Endothelial cell of umbilical vein (primary cell): ENCODE measurements around the gene HIKESHI. TPM values are rescaled to one million over a fixed set of nuclear protein-coding genes. Genes with fewer than 3 reads are reported as not detected.

Experiments used
- BruUV-seq: library from RNA; stranded (reverse); fragments of 400-500 nt; replicated peaks from 2 replicates; lab custom pipeline; 2021; lab: Mats Ljungman, UMichigan
- CTCF ChIA-PET: fragments of 300-600, 350-600 bp; sonication (Branson Sonifier 250); formaldehyde crosslinking; loops from one replicate; lab custom pipeline; 2021; ENCODE audit warnings: antibody characterized with exemption, inconsistent platforms; lab: Charles Lee
- POLR2A ChIA-PET: fragments of 300-600, 350-600 bp; sonication (Branson Sonifier 250); formaldehyde crosslinking; loops from one replicate; lab custom pipeline; 2021; ENCODE audit warnings: antibody characterized with exemption, inconsistent platforms; lab: Charles Lee
- DNase-seq: peaks from one replicate; pipeline ENCODE4 v3.0.0-alpha.2; 2011; ENCODE audit warnings: low read depth, low spot score
- FAIRE-seq: peaks from 2 replicates; lab custom pipeline; 2011; peaks lifted over from hg19 to GRCh38; lab: Jason Lieb, UNC
- H2AFZ ChIP-seq: 2 replicates; pipeline ENCODE4 v1.6.0; 2012; ENCODE audit warnings: low read depth, low read length, control low read depth, inconsistent platforms
- H3K27ac ChIP-seq: 2 replicates; pipeline ENCODE4 v1.5.1; 2011; ENCODE audit warnings: low read depth, mild to moderate bottlenecking, control low read depth, low read length, moderate library complexity; ENCODE audit not compliant: insufficient read depth
- H3K27me3 ChIP-seq, 2 experiments: 2 replicates each; pipeline versions ENCODE4 v1.6.0 to v1.6.1; 2011; ENCODE audit warnings: low read length in 2 of 2, mixed read lengths in 1 of 2; ENCODE audit not compliant: control insufficient read depth in 2 of 2, insufficient read depth in 2 of 2
- H3K36me3 ChIP-seq, 2 experiments: 2 replicates in 1 of 2; 3 replicates in 1 of 2; pipeline ENCODE4 v1.5.1; 2011; ENCODE audit warnings: low read length in 2 of 2, mild to moderate bottlenecking in 1 of 2, moderate library complexity in 1 of 2; ENCODE audit not compliant: control insufficient read depth in 2 of 2, insufficient read depth in 2 of 2; ENCODE audit errors: extremely low read depth in 1 of 2
- H3K4me1 ChIP-seq: 3 replicates; pipeline ENCODE4 v1.5.1; 2011; ENCODE audit warnings: mild to moderate bottlenecking, low read length; ENCODE audit not compliant: control insufficient read depth, insufficient read depth; ENCODE audit errors: extremely low read depth
- H3K4me2 ChIP-seq: 2 replicates; pipeline ENCODE4 v1.6.1; 2011; ENCODE audit warnings: low read length, control low read depth, mixed read lengths; ENCODE audit not compliant: insufficient read depth
- H3K4me3 ChIP-seq, 3 experiments: fragments of 200-600 bp in 1 of 3; sonication (generic), shearing (Covaris generic) in 1 of 3; replicated peaks in 1 of 3; 2 replicates each; pipeline ENCODE4 v1.5.1; 2011 to 2016; ENCODE audit warnings: control low read depth in 3 of 3, low read length in 3 of 3, mild to moderate bottlenecking in 2 of 3, inconsistent platforms in 1 of 3, low read depth in 1 of 3, moderate library complexity in 1 of 3; ENCODE audit not compliant: insufficient read depth in 1 of 3
- H3K79me2 ChIP-seq: 2 replicates; pipeline ENCODE4 v1.6.0; 2012; ENCODE audit warnings: low read length, inconsistent platforms; ENCODE audit not compliant: control insufficient read depth, insufficient read depth
- H3K9ac ChIP-seq: replicated peaks from 2 replicates; pipeline ENCODE3; 2011; ENCODE audit warnings: low read length, control low read depth; ENCODE audit not compliant: insufficient read depth; ENCODE audit errors: extremely low read depth
- H3K9me1 ChIP-seq: replicated peaks from 3 replicates; pipeline ENCODE4 v1.6.0; 2011; ENCODE audit warnings: mild to moderate bottlenecking, low read length; ENCODE audit not compliant: control insufficient read depth, insufficient read depth; ENCODE audit errors: extremely low read depth
- H3K9me3 ChIP-seq: replicated peaks from 2 replicates; pipeline ENCODE4 v1.5.1; 2012; ENCODE audit warnings: low read length, inconsistent platforms; ENCODE audit not compliant: control insufficient read depth, insufficient read depth
- H4K20me1 ChIP-seq: replicated peaks from 2 replicates; pipeline ENCODE3; 2011; ENCODE audit warnings: mild to moderate bottlenecking, low read length; ENCODE audit not compliant: control insufficient read depth, insufficient read depth; ENCODE audit errors: extremely low read depth
- EZH2 ChIP-seq: IDR thresholded peaks from 2 replicates; pipeline ENCODE4 v1.6.1; 2012; ENCODE audit warnings: borderline replicate concordance, low read depth, mild to moderate bottlenecking, moderate library complexity, low read length, inconsistent platforms; ENCODE audit not compliant: severe bottlenecking
- FOS ChIP-seq: IDR thresholded peaks from 2 replicates; pipeline ENCODE4 v1.6.1; 2011; ENCODE audit warnings: mild to moderate bottlenecking, low read length, moderate library complexity, borderline replicate concordance; ENCODE audit not compliant: insufficient read depth
- GATA2 ChIP-seq: IDR thresholded peaks from 2 replicates; pipeline ENCODE4 v1.7.0; 2011; ENCODE audit warnings: low read depth, mild to moderate bottlenecking, moderate library complexity, mixed read lengths, low read length; ENCODE audit not compliant: insufficient read length, insufficient read depth
- JUN ChIP-seq: IDR thresholded peaks from 2 replicates; pipeline ENCODE4 v1.6.1; 2011; ENCODE audit warnings: borderline replicate concordance, low read depth; ENCODE audit not compliant: insufficient read length, insufficient read depth
- MYC ChIP-seq: IDR thresholded peaks from one replicate; pipeline ENCODE4 v1.6.1; 2011; ENCODE audit warnings: mild to moderate bottlenecking, low read depth, low read length
- POLR2A ChIP-seq: IDR thresholded peaks from 2 replicates; pipeline ENCODE4 v1.6.1; 2012; ENCODE audit warnings: low read depth, mild to moderate bottlenecking, control low read depth, low read length
- POLR2AphosphoS5 ChIP-seq: IDR thresholded peaks from 2 replicates; pipeline ENCODE4 v1.6.1; 2012; ENCODE audit warnings: low read depth, mild to moderate bottlenecking, control low read depth, low read length, moderate library complexity; ENCODE audit not compliant: insufficient read depth
- dilution Hi-C: fragments of 300-500 bp; cut with MboI; formaldehyde crosslinking; loops from one replicate; pipeline ENCODE4 v1.15.0; 2019; ENCODE audit warnings: low sequenced_read_pairs; ENCODE audit not compliant: extremely low pct_ligation_motif_present
- intact Hi-C: fragments of 100-400 bp; cut with micrococcal nuclease; formaldehyde crosslinking; loops from one replicate; pipeline ENCODE4 v1.10.0; 2022
- polyA plus RNA-seq, 4 experiments: library from polyadenylated mRNA; depleted of rRNA in 3 of 4; stranded (reverse) in 3 of 4; unstranded in 1 of 4; fragments of >200 nt; gene quantifications; 2 replicates each; pipeline versions ENCODE4 v1.2.1 to v1.2.3, GENCODE V29; 2011 to 2012; ENCODE audit warnings: missing spikeins in 1 of 4
- total RNA-seq: library from RNA; stranded (reverse); gene quantifications from 2 replicates; pipeline ENCODE4 v1.2.3, GENCODE V29; 2021
- TF ChIP-seq, protein P1 (sequence below): IDR thresholded peaks from 2 replicates; pipeline ENCODE4 v1.6.1; 2011; ENCODE audit not compliant: insufficient read depth, insufficient read length
- TF ChIP-seq, protein P2 (sequence below), 2 donors: IDR thresholded peaks; 1 replicate in 1 of 2; 2 replicates in 1 of 2; pipeline ENCODE4 v1.5.1; 2011; ENCODE audit warnings: low read length in 2 of 2, mild to moderate bottlenecking in 2 of 2, moderate library complexity in 2 of 2, control low read depth in 1 of 2, inconsistent platforms in 1 of 2, low read depth in 1 of 2; ENCODE audit not compliant: insufficient read depth in 1 of 2; ENCODE audit errors: extremely low read depth in 1 of 2

HIKESHI gene
- total and polyA plus RNA-seq, 2 donors (not counting 3 experiments of a cell fraction or from before 2014, with no cell fraction given) = 40.2 to 66.9 TPM

DNA sequence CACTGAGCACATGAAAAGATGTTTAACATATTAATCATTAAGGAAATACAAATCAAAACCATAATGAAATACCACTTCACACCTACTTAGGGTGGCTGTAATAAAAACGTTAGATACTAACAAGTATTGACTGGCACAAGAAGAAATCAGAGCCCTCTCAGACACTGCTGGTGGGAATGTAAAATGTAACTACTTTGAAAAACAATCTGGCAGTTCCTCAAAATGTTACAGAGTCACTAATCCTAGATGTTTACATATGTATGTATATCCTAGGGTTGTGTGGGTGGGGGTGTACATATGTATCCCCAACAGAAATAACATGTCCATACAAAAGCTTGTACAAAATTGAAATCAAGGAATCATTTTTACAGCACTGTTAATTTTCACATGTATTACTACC lies 42.3 kb upstream of the HIKESHI start:
- Histone ChIP-seq H3K9ac (no peak overlapping the region), H3K4me2 (no peak overlapping the region), H3K36me3 (peaks cover 2 to 7% of the 10 kb centered on the region in 2 experiments), H3K4me3 (no peak overlapping the region), H3K27me3 (no peaks in the 10 kb centered on the region), H3K79me2 (peaks cover 6% of the 10 kb centered on the region), H3K9me3 (no peaks in the 10 kb centered on the region), H4K20me1 (no peaks in the 10 kb centered on the region), H2AFZ (no peak overlapping the region), H3K9me1 (no peaks in the 10 kb centered on the region), H3K4me1 (no peaks in the 10 kb centered on the region), H3K27ac (no peak overlapping the region)
- CTCF ChIA-PET = interaction anchor here (1.4 to 2.1 kb wide), 2 partner anchors 13 to 218 kb away, joined by 4 to 10 read pairs; no protein-coding TSS in a partner anchor
- intact Hi-C loops = no loop called here
- FAIRE-seq (no peak), DNase-seq (no peak)
- POLR2A ChIA-PET = no interaction called here
- TF ChIP-seq POLR2AphosphoS5 (no peak), POLR2A (no peak), MYC (no peak), FOS (no peak), JUN (no peak), EZH2 (no peak), GATA2 (no peak)
- TF ChIP-seq, protein P1, sequence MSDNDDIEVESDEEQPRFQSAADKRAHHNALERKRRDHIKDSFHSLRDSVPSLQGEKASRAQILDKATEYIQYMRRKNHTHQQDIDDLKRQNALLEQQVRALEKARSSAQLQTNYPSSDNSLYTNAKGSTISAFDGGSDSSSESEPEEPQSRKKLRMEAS = no peak
- TF ChIP-seq, protein P2, sequence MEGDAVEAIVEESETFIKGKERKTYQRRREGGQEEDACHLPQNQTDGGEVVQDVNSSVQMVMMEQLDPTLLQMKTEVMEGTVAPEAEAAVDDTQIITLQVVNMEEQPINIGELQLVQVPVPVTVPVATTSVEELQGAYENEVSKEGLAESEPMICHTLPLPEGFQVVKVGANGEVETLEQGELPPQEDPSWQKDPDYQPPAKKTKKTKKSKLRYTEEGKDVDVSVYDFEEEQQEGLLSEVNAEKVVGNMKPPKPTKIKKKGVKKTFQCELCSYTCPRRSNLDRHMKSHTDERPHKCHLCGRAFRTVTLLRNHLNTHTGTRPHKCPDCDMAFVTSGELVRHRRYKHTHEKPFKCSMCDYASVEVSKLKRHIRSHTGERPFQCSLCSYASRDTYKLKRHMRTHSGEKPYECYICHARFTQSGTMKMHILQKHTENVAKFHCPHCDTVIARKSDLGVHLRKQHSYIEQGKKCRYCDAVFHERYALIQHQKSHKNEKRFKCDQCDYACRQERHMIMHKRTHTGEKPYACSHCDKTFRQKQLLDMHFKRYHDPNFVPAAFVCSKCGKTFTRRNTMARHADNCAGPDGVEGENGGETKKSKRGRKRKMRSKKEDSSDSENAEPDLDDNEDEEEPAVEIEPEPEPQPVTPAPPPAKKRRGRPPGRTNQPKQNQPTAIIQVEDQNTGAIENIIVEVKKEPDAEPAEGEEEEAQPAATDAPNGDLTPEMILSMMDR (IDR thresholded peaks at IDR 0.05; ENCODE audit: extremely low read depth in 1 of 2, insufficient read depth in 1 of 2, low read depth in 1 of 2, low read length in 2 of 2) = no peak
- no TSS peak for BruUV-seq
- dilution Hi-C loops = no loop called here
